HEK293 (cell line): ENCODE data around the gene POLDIP2.

Experiments used
- CTCF ChIA-PET: fragments of 350-600 bp; formaldehyde crosslinking; extraction: SDS; loops from one replicate; lab custom pipeline; 2021; ENCODE audit warnings: antibody characterized with exemption; lab: Yijun Ruan, JAX
- POLR2A ChIA-PET: fragments of 300-600 bp; formaldehyde crosslinking; extraction: SDS; loops from one replicate; lab custom pipeline; 2020; ENCODE audit warnings: antibody characterized with exemption, inconsistent platforms; lab: Yijun Ruan, JAX
- H3K27ac ChIP-seq: fragments of 200-500 bp; sonication (Bioruptor generic); 2 replicates; pipeline ENCODE4 v1.5.1; 2014; ENCODE audit warnings: low read depth, low read length, control low read depth, inconsistent platforms; ENCODE audit errors: extremely low read depth
- H3K36me3 ChIP-seq, 2 experiments: fragments of 200-500 bp in 1 of 2; sonication (Bioruptor generic) in 1 of 2; 1 replicate in 1 of 2; 2 replicates in 1 of 2; pipeline ENCODE4 v1.5.1; 2014 to 2017; ENCODE audit warnings: inconsistent platforms in 2 of 2, low read length in 2 of 2; ENCODE audit not compliant: control insufficient read depth in 2 of 2, insufficient read depth in 1 of 2
- H3K4me1 ChIP-seq: fragments of 200-500 bp; sonication (Bioruptor generic); 2 replicates; pipeline ENCODE4 v1.5.1; 2014; ENCODE audit warnings: mild to moderate bottlenecking, low read length, inconsistent platforms; ENCODE audit not compliant: control insufficient read depth, insufficient read depth
- H3K4me3 ChIP-seq: 2 replicates; pipeline ENCODE4 v1.5.1; 2011; ENCODE audit warnings: low read depth, mild to moderate bottlenecking, control low read depth, low read length, moderate library complexity
- H3K9me3 ChIP-seq: fragments of 200-500 bp; sonication (Bioruptor generic); 2 replicates; pipeline ENCODE4 v1.5.1; 2014; ENCODE audit warnings: low read depth, low read length, inconsistent platforms; ENCODE audit not compliant: control insufficient read depth, insufficient read depth
- FEZF1 ChIP-seq: fragments of 450-650 bp; formaldehyde crosslinking; IDR thresholded peaks from 2 replicates; pipeline ENCODE4 v1.5.1; 2016; ENCODE audit warnings: missing biosample characterization, missing genetic modification characterization
- GLIS1 ChIP-seq: fragments of 450-650 bp; formaldehyde crosslinking; IDR thresholded peaks from 2 replicates; pipeline ENCODE4 v1.5.1; 2016; ENCODE audit warnings: missing biosample characterization, missing genetic modification characterization
- OVOL3 ChIP-seq: fragments of 450-650 bp; formaldehyde crosslinking; IDR thresholded peaks from 2 replicates; pipeline ENCODE4 v1.5.1; 2016; ENCODE audit warnings: missing biosample characterization, missing genetic modification characterization
- SCRT1 ChIP-seq: fragments of 450-650 bp; formaldehyde crosslinking; IDR thresholded peaks from 2 replicates; pipeline ENCODE4 v1.5.1; 2016; ENCODE audit warnings: missing biosample characterization, missing genetic modification characterization, borderline replicate concordance
- SCRT2 ChIP-seq: fragments of 450-650 bp; formaldehyde crosslinking; IDR thresholded peaks from 2 replicates; pipeline ENCODE4 v1.5.1; 2016; ENCODE audit warnings: missing biosample characterization, missing genetic modification characterization
- TRIM28 ChIP-seq: IDR thresholded peaks from 2 replicates; pipeline ENCODE4 v1.6.1; 2011; ENCODE audit warnings: low read length, control low read depth, borderline replicate concordance
- ZBTB21 ChIP-seq: fragments of 450-650 bp; formaldehyde crosslinking; IDR thresholded peaks from 2 replicates; pipeline ENCODE4 v1.5.1; 2017; ENCODE audit warnings: missing biosample characterization, missing genetic modification characterization
- ZBTB48 ChIP-seq: fragments of 450-650 bp; formaldehyde crosslinking; IDR thresholded peaks from 2 replicates; pipeline ENCODE4 v1.5.1; 2016; ENCODE audit warnings: missing biosample characterization, missing genetic modification characterization
- ZFHX2 ChIP-seq: fragments of 450-650 bp; formaldehyde crosslinking; conservative IDR thresholded peaks from 2 replicates; pipeline ENCODE4 v1.5.1; 2016; ENCODE audit warnings: missing biosample characterization, missing genetic modification characterization
- ZNF114 ChIP-seq: fragments of 450-650 bp; formaldehyde crosslinking; IDR thresholded peaks from 2 replicates; pipeline ENCODE4 v1.5.0; 2017; ENCODE audit warnings: missing biosample characterization, missing genetic modification characterization
- ZNF16 ChIP-seq: fragments of 450-650 bp; formaldehyde crosslinking; IDR thresholded peaks from 2 replicates; pipeline ENCODE4 v1.5.1; 2016; ENCODE audit warnings: low read depth, missing biosample characterization, missing genetic modification characterization
- ZNF311 ChIP-seq: fragments of 450-650 bp; formaldehyde crosslinking; IDR thresholded peaks from 2 replicates; pipeline ENCODE4 v1.5.1; 2017; ENCODE audit warnings: missing biosample characterization, missing genetic modification characterization, borderline replicate concordance
- ZNF391 ChIP-seq: fragments of 450-650 bp; formaldehyde crosslinking; IDR thresholded peaks from 2 replicates; pipeline ENCODE4 v1.5.1; 2016; ENCODE audit warnings: low read depth, missing biosample characterization, missing genetic modification characterization, borderline replicate concordance
- ZNF654 ChIP-seq: fragments of 450-650 bp; formaldehyde crosslinking; IDR thresholded peaks from 2 replicates; pipeline ENCODE4 v1.5.1; 2016; ENCODE audit warnings: low read depth, missing biosample characterization, missing genetic modification characterization
- ZNF670 ChIP-seq: fragments of 450-650 bp; formaldehyde crosslinking; IDR thresholded peaks from 2 replicates; pipeline ENCODE4 v1.5.1; 2016; ENCODE audit warnings: missing biosample characterization, missing genetic modification characterization, low read depth
- ZNF837 ChIP-seq: fragments of 450-650 bp; formaldehyde crosslinking; IDR thresholded peaks from 2 replicates; pipeline ENCODE4 v1.5.1; 2016; ENCODE audit warnings: missing biosample characterization, missing genetic modification characterization
- TF ChIP-seq, protein P1 (sequence below): fragments of 450-650 bp; formaldehyde crosslinking; IDR thresholded peaks from 2 replicates; pipeline ENCODE4 v1.5.1; 2017; ENCODE audit warnings: missing biosample characterization, mild to moderate bottlenecking, missing genetic modification characterization, moderate library complexity
- TF ChIP-seq, protein P2 (sequence below): fragments of 450-650 bp; formaldehyde crosslinking; IDR thresholded peaks from 2 replicates; pipeline ENCODE4 v1.5.1; 2016; ENCODE audit warnings: missing biosample characterization, missing genetic modification characterization
- TF ChIP-seq, protein P3 (sequence below): fragments of 450-650 bp; formaldehyde crosslinking; IDR thresholded peaks from 2 replicates; pipeline ENCODE4 v1.5.1; 2016; ENCODE audit warnings: missing biosample characterization, missing genetic modification characterization
- TF ChIP-seq, protein P4 (sequence below): fragments of 450-650 bp; formaldehyde crosslinking; optimal IDR thresholded peaks from 2 replicates; pipeline ENCODE3; 2016; ENCODE audit warnings: missing biosample characterization, mild to moderate bottlenecking, missing genetic modification characterization
- TF ChIP-seq, protein P5 (sequence below): fragments of 450-650 bp; formaldehyde crosslinking; IDR thresholded peaks from 2 replicates; pipeline ENCODE4 v1.5.1; 2016; ENCODE audit warnings: missing biosample characterization, missing genetic modification characterization
- TF ChIP-seq, protein P6 (sequence below): fragments of 450-650 bp; formaldehyde crosslinking; IDR thresholded peaks from 2 replicates; pipeline ENCODE4 v1.5.1; 2017; ENCODE audit warnings: missing biosample characterization, missing genetic modification characterization

The POLDIP2 gene

GRCh38 chr17:28335959-28336871 is 21.1 kb downstream of the POLDIP2 start (continued):
- TF ChIP-seq SCRT2 (tag by site-specific recombination) = peak; percentile 75
- TF ChIP-seq OVOL3 (tag by site-specific recombination) = no peak

GRCh38 chr17:28335201-28335958 is 21.9 kb downstream of the POLDIP2 start, which contains the start of the genes IFT20 and TNFAIP1:
Gene IFT20 (minus strand): TSS chr17:28335472. CDS start chr17:28331985, 3,487 bp downstream.
Gene TNFAIP1 (plus strand): TSS chr17:28335761. CDS start chr17:28339522, 3,761 bp downstream.
- Histone ChIP-seq H3K4me1 (peaks cover 14% of the 10 kb centered on the region), H3K27ac (peak within 1 kb of the TSS; percentile 62), H3K36me3 (peaks cover 0 to 33% of the 10 kb centered on the region in 2 experiments; a peak in 1 of 3 replicates), H3K4me3 (peak within 1 kb of the TSS; percentile 87), H3K9me3 (no peaks in the 10 kb centered on the region)
- CTCF ChIA-PET = interaction anchor here (0.5 to 2.3 kb wide), 14 partner anchors 9 to 690 kb away, joined by 3 to 15 read pairs (median 4); partner anchors contain the start of gene POLDIP2
- POLR2A ChIA-PET = interaction anchor here (0.5 to 3.1 kb wide), 40 partner anchors 10 to 616 kb away, joined by 3 to 122 read pairs (median 4); partner anchors contain the start of genes ALDOC, LYRM9, NLK and PHF12
- no peak for TF ChIP-seq ZNF114 (tag by site-specific recombination)
- no peak for TF ChIP-seq ZNF670 (tag by site-specific recombination)
- TF ChIP-seq, protein P1, sequence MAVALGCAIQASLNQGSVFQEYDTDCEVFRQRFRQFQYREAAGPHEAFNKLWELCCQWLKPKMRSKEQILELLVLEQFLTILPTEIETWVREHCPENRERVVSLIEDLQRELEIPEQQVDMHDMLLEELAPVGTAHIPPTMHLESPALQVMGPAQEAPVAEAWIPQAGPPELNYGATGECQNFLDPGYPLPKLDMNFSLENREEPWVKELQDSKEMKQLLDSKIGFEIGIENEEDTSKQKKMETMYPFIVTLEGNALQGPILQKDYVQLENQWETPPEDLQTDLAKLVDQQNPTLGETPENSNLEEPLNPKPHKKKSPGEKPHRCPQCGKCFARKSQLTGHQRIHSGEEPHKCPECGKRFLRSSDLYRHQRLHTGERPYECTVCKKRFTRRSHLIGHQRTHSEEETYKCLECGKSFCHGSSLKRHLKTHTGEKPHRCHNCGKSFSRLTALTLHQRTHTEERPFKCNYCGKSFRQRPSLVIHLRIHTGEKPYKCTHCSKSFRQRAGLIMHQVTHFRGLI = peak; percentile 73; the same call in 1 of the 2 replicates
- TF ChIP-seq GLIS1 = peak; percentile 68
- TF ChIP-seq, protein P2, sequence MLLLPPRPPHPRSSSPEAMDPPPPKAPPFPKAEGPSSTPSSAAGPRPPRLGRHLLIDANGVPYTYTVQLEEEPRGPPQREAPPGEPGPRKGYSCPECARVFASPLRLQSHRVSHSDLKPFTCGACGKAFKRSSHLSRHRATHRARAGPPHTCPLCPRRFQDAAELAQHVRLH (tag by site-specific recombination) = peak; percentile 56; the same call in 1 of the 2 replicates
- no peak for TF ChIP-seq ZNF837 (tag by site-specific recombination)
- TF ChIP-seq, protein P3, sequence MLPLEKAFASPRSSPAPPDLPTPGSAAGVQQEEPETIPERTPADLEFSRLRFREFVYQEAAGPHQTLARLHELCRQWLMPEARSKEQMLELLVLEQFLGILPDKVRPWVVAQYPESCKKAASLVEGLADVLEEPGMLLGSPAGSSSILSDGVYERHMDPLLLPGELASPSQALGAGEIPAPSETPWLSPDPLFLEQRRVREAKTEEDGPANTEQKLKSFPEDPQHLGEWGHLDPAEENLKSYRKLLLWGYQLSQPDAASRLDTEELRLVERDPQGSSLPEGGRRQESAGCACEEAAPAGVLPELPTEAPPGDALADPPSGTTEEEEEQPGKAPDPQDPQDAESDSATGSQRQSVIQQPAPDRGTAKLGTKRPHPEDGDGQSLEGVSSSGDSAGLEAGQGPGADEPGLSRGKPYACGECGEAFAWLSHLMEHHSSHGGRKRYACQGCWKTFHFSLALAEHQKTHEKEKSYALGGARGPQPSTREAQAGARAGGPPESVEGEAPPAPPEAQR (tag by site-specific recombination) = 0 out of 2 replicates have a peak, but pooled peaks have one; percentile 12
- TF ChIP-seq SCRT1 = no peak
- TF ChIP-seq, protein P4, sequence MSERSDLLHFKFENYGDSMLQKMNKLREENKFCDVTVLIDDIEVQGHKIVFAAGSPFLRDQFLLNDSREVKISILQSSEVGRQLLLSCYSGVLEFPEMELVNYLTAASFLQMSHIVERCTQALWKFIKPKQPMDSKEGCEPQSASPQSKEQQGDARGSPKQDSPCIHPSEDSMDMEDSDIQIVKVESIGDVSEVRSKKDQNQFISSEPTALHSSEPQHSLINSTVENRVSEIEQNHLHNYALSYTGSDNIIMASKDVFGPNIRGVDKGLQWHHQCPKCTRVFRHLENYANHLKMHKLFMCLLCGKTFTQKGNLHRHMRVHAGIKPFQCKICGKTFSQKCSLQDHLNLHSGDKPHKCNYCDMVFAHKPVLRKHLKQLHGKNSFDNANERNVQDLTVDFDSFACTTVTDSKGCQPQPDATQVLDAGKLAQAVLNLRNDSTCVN = peak; percentile 48
- peak; percentile 51; the same call in 1 of the 2 replicates for TF ChIP-seq ZBTB48
- TF ChIP-seq, protein P5, sequence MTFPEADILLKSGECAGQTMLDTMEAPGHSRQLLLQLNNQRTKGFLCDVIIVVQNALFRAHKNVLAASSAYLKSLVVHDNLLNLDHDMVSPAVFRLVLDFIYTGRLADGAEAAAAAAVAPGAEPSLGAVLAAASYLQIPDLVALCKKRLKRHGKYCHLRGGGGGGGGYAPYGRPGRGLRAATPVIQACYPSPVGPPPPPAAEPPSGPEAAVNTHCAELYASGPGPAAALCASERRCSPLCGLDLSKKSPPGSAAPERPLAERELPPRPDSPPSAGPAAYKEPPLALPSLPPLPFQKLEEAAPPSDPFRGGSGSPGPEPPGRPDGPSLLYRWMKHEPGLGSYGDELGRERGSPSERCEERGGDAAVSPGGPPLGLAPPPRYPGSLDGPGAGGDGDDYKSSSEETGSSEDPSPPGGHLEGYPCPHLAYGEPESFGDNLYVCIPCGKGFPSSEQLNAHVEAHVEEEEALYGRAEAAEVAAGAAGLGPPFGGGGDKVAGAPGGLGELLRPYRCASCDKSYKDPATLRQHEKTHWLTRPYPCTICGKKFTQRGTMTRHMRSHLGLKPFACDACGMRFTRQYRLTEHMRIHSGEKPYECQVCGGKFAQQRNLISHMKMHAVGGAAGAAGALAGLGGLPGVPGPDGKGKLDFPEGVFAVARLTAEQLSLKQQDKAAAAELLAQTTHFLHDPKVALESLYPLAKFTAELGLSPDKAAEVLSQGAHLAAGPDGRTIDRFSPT (tag by site-specific recombination) = 0 out of 2 replicates have a peak, but pooled peaks have one; percentile 23
- 0 out of 2 replicates have a peak, but pooled peaks have one; percentile 52 for TF ChIP-seq ZNF391
- no peak for TF ChIP-seq ZNF654 (tag by site-specific recombination)
- TF ChIP-seq ZFHX2 (tag by site-specific recombination) = no peak
- TF ChIP-seq ZBTB21 (tag by site-specific recombination) = peak; percentile 100
- TF ChIP-seq, protein P6, sequence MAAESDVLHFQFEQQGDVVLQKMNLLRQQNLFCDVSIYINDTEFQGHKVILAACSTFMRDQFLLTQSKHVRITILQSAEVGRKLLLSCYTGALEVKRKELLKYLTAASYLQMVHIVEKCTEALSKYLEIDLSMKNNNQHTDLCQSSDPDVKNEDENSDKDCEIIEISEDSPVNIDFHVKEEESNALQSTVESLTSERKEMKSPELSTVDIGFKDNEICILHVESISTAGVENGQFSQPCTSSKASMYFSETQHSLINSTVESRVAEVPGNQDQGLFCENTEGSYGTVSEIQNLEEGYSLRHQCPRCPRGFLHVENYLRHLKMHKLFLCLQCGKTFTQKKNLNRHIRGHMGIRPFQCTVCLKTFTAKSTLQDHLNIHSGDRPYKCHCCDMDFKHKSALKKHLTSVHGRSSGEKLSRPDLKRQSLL (tag by site-specific recombination) = peak; percentile 49
- TF ChIP-seq ZNF311 (tag by site-specific recombination) = no peak
- TF ChIP-seq ZNF16 (tag by site-specific recombination) = no peak
- peak; percentile 45; the same call in 1 of the 2 replicates for TF ChIP-seq TRIM28
- TF ChIP-seq FEZF1 (tag by site-specific recombination) = no peak
